Ovary (tissue), 9 donors: Measurements from ENCODE around the gene C3orf20. TPM values are rescaled to one million over a fixed set of nuclear protein-coding genes. Genes with fewer than 3 reads are reported as not detected.

Source experiments
- DNase-seq, 5 donors: peaks; one replicate each; pipeline ENCODE4 v3.0.0-alpha.2; 2019 to 2020
- H3K27ac ChIP-seq, 2 donors: fragments of 200-600 bp; one replicate each; pipeline versions ENCODE4 v1.5.1 to v1.8.0; 2019 to 2022
- H3K27me3 ChIP-seq: fragments of 200-600 bp; one replicate; pipeline ENCODE4 v1.8.0; 2022
- H3K36me3 ChIP-seq: fragments of 200-600 bp; sonication (generic); one replicate; pipeline ENCODE4 v1.5.1; 2019
- H3K4me1 ChIP-seq: one replicate; pipeline ENCODE4 v1.8.1; 2013; ENCODE audit warnings: mild to moderate bottlenecking, moderate library complexity; ENCODE audit not compliant: insufficient read depth
- H3K4me3 ChIP-seq: fragments of 200-600 bp; sonication (generic); one replicate; pipeline ENCODE4 v1.5.1; 2017
- H3K9me3 ChIP-seq, 2 donors: fragments of 200-600 bp in 1 of 2; sonication (generic) in 1 of 2; one replicate each; pipeline versions ENCODE4 v1.5.1 to v1.8.1; 2013 to 2019; ENCODE audit warnings: mild to moderate bottlenecking in 1 of 2, moderate library complexity in 1 of 2
- CTCF ChIP-seq, 3 donors: fragments of 450-650 bp in 2 of 3; fragments of 200-600 bp in 1 of 3; IDR thresholded peaks; one replicate each; pipeline versions ENCODE4 v1.5.1 to v1.8.0; 2016 to 2022; ENCODE audit warnings: antibody characterized with exemption in 3 of 3, mild to moderate bottlenecking in 1 of 3
- EP300 ChIP-seq: sonication (generic); formaldehyde crosslinking; IDR thresholded peaks from one replicate; pipeline ENCODE4 v1.6.1; 2017; ENCODE audit warnings: antibody characterized with exemption
- POLR2A ChIP-seq: fragments of 450-650 bp; IDR thresholded peaks from one replicate; pipeline ENCODE4 v1.6.1; 2017; ENCODE audit warnings: antibody characterized with exemption, mild to moderate bottlenecking, moderate library complexity
- WGBS, 3 donors: extraction: QIAGEN DNeasy Blood & Tissue Kit in 1 of 3; methylation state at CpG; one replicate each; pipeline versions ENCODE4 v1.1.5 to v1.1.7; 2013 to 2017; 5-methylcytosine and 5-hydroxymethylcytosine counted together
- intact Hi-C, 4 donors: fragments of 100-400 bp; cut with DNase I; formaldehyde crosslinking; loops; one replicate each; pipeline versions ENCODE4 v1.11.0 to v1.15.1; 2022 to 2023
- polyA plus RNA-seq, 2 donors: library from polyadenylated mRNA; stranded (reverse); fragments of 200-250 nt in 1 of 2; fragments of 350-450 nt in 1 of 2; fragmentation: Illumina TruSeq in 1 of 2; extraction: RNeasy Lipid Tissue Mini Kit (QIAGEN cat#74804) in 1 of 2; gene quantifications; one replicate each; pipeline ENCODE4 v1.2.3, GENCODE V29; 2013 to 2014
- total RNA-seq, 7 donors: library from RNA; depleted of rRNA in 2 of 7; stranded (reverse); fragments of >200 nt in 2 of 7; fragmentation: NEBNext Ultra II Directional in 3 of 7; extraction: Animal tissue kit (Norgen Biotek cat#: 25700) in 3 of 7; gene quantifications; one replicate each; pipeline versions ENCODE4 v1.1.0 to v1.2.4, GENCODE V29; 2016 to 2023
- donor health status: DM: no; HTN: no; CAD: no; lungs with moderate emphysema.
- donor health status: DM: no; HTN: no; CAD: no.
- donor health status: Bipolar disorder and iron deficiency.
- donor health status: DM: yes; HTN: yes; CAD: no.
- donor health status: DM: no; HTN: no; CAD: no.
- donor health status: DM: yes; HTN: yes; CAD: no.

Gene C3orf20
- total and polyA plus RNA-seq, 9 donors: 0.08 to 0.17 (median 0.11) TPM; not detected in 3

GRCh38 chr3:14794435-14794834 lies 119.5 kb downstream of the C3orf20 start:
- Histone ChIP-seq H3K36me3 (no peaks in the 10 kb centered on the region), H3K4me3 (no peak overlapping the region), H3K4me1 (peaks cover 8% of the 10 kb centered on the region), H3K9me3 (no peaks in the 10 kb centered on the region), H3K27me3 (no peaks in the 10 kb centered on the region), H3K27ac (no peak overlapping the region)
- WGBS, 3 donors: 65 to 69% (median 67%) methylated on average over 2 of the region's 2 CpGs
- TF ChIP-seq EP300: no peak
- no peak for TF ChIP-seq POLR2A
- no peak for TF ChIP-seq CTCF (IDR thresholded peaks at IDR 0.05)
- no peak for DNase-seq
- intact Hi-C loops: loop anchor here (5.0 to 10.0 kb wide), 3 partner anchors 120 to 128 kb away; no protein-coding TSS in a partner anchor

GRCh38 chr3:14795996-14796395 lies 121.1 kb downstream of the C3orf20 start:
- intact Hi-C loops: loop anchor here in 1 of 4 donors (10.0 kb wide), 1 partner anchor 119 kb away; no protein-coding TSS in a partner anchor
- H3K4me3 ChIP-seq: no peak overlapping the region
- no peaks in the 10 kb centered on the region for H3K9me3 ChIP-seq
- peak in 1 of 5 donors; percentile 7 for DNase-seq
- no peak overlapping the region for H3K27ac ChIP-seq
- H3K4me1 ChIP-seq: peaks cover 8% of the 10 kb centered on the region
- H3K27me3 ChIP-seq: no peaks in the 10 kb centered on the region
- H3K36me3 ChIP-seq: no peaks in the 10 kb centered on the region
- WGBS, 3 donors: 80 to 90% (median 84%) methylated on average over 2 of the region's 2 CpGs
- no peak for TF ChIP-seq EP300
- no peak for TF ChIP-seq CTCF (IDR thresholded peaks at IDR 0.05)
- TF ChIP-seq POLR2A: no peak

- TF ChIP-seq CTCF (IDR thresholded peaks at IDR 0.05) (no peak), EP300 (no peak), POLR2A (no peak)
- Histone ChIP-seq H3K36me3 (no peaks in the 10 kb centered on the region), H3K27me3 (no peaks in the 10 kb centered on the region), H3K4me1 (peaks cover 8% of the 10 kb centered on the region), H3K27ac (no peak overlapping the region), H3K4me3 (no peak overlapping the region), H3K9me3 (no peaks in the 10 kb centered on the region)
- 54 to 57% (median 55%) methylated on average over 13 to 14 of the region's 14 CpGs for WGBS, 3 donors
- intact Hi-C loops: loop anchor here in 1 of 4 donors (10.0 kb wide), 1 partner anchor 118 kb away; no protein-coding TSS in a partner anchor
- DNase-seq: peak in 1 of 5 donors; percentile 22
Measured at GRCh38 chr3:14796403-14797077, 121.6 kb downstream of the C3orf20 start.

- Histone ChIP-seq H3K4me3 (no peak overlapping the region), H3K27me3 (no peaks in the 10 kb centered on the region), H3K9me3 (no peaks in the 10 kb centered on the region), H3K27ac (no peak overlapping the region), H3K4me1 (peaks cover 8% of the 10 kb centered on the region), H3K36me3 (no peaks in the 10 kb centered on the region)
- no peak for DNase-seq
- intact Hi-C loops: loop anchor here in 1 of 4 donors (10.0 kb wide), 1 partner anchor 117 kb away; no protein-coding TSS in a partner anchor
- 71 to 80% (median 76%) methylated on average over 4 of the region's 4 CpGs for WGBS, 3 donors
- TF ChIP-seq CTCF (IDR thresholded peaks at IDR 0.05) (no peak), POLR2A (no peak), EP300 (no peak)
Measured at GRCh38 chr3:14797731-14798130, 122.8 kb downstream of the C3orf20 start.
